Spinal cord (tissue), 10 donors: Measurements from ENCODE around the gene SLC12A1. TPM values are rescaled to one million over a fixed set of nuclear protein-coding genes. Genes with fewer than 3 reads are reported as not detected.

Experiments used
- DNase-seq, 6 donors: peaks; one replicate each; pipeline versions ENCODE4 v3.0.0 to v3.0.0-alpha.2; 2013 to 2015; ENCODE audit warnings: low spot score in 6 of 6, low read depth in 4 of 6
- H3K27ac ChIP-seq: one replicate; pipeline ENCODE4 v1.5.1; 2013; ENCODE audit warnings: low read depth, low read length, control low read depth
- H3K27me3 ChIP-seq: one replicate; pipeline ENCODE4 v1.6.1; 2013; ENCODE audit warnings: low read length; ENCODE audit not compliant: control insufficient read depth, insufficient read depth
- H3K36me3 ChIP-seq: one replicate; pipeline ENCODE4 v1.6.1; 2013; ENCODE audit warnings: low read length; ENCODE audit not compliant: control insufficient read depth, insufficient read depth
- H3K4me1 ChIP-seq: one replicate; pipeline ENCODE4 v1.6.1; 2013; ENCODE audit warnings: low read length; ENCODE audit not compliant: control insufficient read depth, insufficient read depth
- H3K4me3 ChIP-seq: one replicate; pipeline ENCODE4 v1.5.1; 2013; ENCODE audit warnings: low read depth, low read length, control low read depth
- H3K9me3 ChIP-seq: one replicate; pipeline ENCODE4 v1.6.1; 2013; ENCODE audit warnings: low read length; ENCODE audit not compliant: control insufficient read depth, insufficient read depth
- WGBS: methylation state at CpG from one replicate; pipeline ENCODE4 v1.1.5; 2013; ENCODE audit warnings: missing lambda C conversion rate; ENCODE audit not compliant: insufficient coverage; 5-methylcytosine and 5-hydroxymethylcytosine counted together
- polyA plus RNA-seq, 2 donors: library from polyadenylated mRNA; unstranded; fragments of 120-200 nt; gene quantifications; one replicate each; pipeline ENCODE4 v1.2.1, GENCODE V29; 2013; ENCODE audit not compliant: insufficient read length in 2 of 2
- total RNA-seq, 2 donors: library from RNA; depleted of rRNA in 1 of 2; stranded (reverse); fragments of 120-200 nt in 1 of 2; fragments of >200 nt in 1 of 2; gene quantifications; one replicate each; pipeline versions ENCODE4 v1.2.3 to v1.2.4, GENCODE V29; 2013 to 2014
- donor health status: healthy.

SLC12A1 gene
- total and polyA plus RNA-seq, 4 donors = 1.9 to 5.6 (median 3.6) TPM

DNA sequence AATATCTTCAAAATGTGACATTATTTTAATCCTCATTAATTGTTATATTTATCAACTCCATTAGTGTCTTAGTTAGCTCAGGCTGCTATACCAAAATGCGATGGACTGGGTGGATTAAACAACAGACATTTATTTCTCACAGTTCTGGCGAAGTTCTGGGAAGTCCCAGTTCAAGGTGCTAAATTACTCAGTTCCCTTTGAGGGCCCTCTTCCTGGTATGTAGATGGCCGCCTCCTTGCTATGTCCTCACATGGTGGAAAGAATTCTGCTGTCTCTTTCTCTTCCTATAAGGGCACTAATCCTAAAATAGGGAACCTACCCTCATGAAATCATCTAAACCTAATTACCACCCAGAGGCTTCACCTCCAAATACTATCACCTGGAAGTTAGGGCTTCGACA is 86.4 kb downstream of the SLC12A1 start:
- Histone ChIP-seq H3K27me3 (no peaks in the 10 kb centered on the region), H3K4me3 (no peak overlapping the region), H3K9me3 (no peaks in the 10 kb centered on the region), H3K4me1 (no peaks in the 10 kb centered on the region), H3K36me3 (no peaks in the 10 kb centered on the region), H3K27ac (no peak overlapping the region)
- no peak for DNase-seq
- WGBS = 100% methylated on average over 2 of the region's 4 CpGs

DNA sequence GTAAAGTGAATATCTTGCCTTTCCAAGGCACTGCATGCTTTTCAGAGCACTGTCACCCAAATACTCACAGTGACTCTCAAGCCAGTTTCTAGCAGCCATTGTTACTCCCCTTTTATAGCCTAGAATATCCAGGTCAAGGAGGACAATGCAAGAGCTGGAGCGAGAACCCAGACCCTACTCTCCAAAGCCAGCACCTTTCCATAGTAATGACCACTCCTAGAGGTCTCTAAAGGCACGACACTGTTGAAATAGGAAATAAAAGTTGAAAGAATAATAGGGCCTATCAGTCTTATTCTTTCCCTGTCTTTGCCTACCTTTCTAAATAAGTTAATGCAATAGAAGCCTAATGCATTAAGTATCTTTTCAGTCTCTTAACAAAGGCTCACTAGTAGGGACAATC is 91.6 kb downstream of the SLC12A1 start:
- no peaks in the 10 kb centered on the region for H3K27me3 ChIP-seq
- WGBS = no CpG with 5 or more reads among the region's 2 CpGs
- no peak overlapping the region for H3K4me3 ChIP-seq
- DNase-seq = no peak
- no peaks in the 10 kb centered on the region for H3K4me1 ChIP-seq
- no peaks in the 10 kb centered on the region for H3K36me3 ChIP-seq
- H3K27ac ChIP-seq = no peak overlapping the region
- no peaks in the 10 kb centered on the region for H3K9me3 ChIP-seq

DNA sequence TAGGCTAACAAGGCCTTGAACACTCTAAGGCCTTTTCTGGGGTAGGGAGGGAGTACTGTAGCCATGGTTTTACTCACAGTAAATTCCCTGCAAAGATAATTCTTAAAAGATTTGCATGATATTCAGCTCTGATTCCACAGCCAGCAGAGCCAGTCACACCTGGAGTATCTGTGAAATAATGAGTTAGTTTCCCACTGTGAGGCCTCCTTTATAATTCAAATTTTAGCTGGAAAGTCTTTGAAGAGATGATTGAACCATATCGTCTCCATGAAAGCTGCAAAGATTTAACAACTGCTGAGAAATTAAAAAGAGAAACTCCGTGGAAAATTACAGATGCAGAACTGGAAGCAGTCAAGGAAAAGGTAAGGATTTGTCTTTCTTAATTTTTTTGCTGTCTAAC is 92.8 kb downstream of the SLC12A1 start:
- no peaks in the 10 kb centered on the region for H3K36me3 ChIP-seq
- WGBS = 17% methylated on average over 2 of the region's 2 CpGs
- peak in 1 of 6 donors; percentile 59 for DNase-seq
- no peaks in the 10 kb centered on the region for H3K4me1 ChIP-seq
- no peak overlapping the region for H3K4me3 ChIP-seq
- H3K9me3 ChIP-seq = no peaks in the 10 kb centered on the region
- no peaks in the 10 kb centered on the region for H3K27me3 ChIP-seq
- H3K27ac ChIP-seq = no peak overlapping the region

DNA sequence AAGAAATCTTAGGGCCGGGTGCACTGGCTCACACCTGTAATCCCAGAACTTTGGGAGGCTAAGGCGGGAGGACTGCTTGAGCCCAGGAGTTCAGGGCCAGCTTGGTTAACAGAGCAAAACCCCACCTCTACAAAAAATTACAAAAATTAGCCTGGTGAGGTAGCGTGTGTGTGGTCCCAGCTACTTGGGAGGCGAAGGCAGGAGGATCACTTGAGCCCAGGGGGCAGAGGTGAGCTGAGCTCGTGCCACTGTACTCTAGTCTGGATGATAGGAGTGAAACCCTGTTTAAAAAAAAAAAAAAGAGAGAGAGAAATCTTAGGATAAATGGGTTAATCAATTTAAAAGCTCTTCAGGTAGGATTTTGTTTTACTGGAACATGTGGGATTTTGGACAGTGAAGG is 93.9 kb downstream of the SLC12A1 start:
- Histone ChIP-seq H3K4me1 (no peaks in the 10 kb centered on the region), H3K36me3 (no peaks in the 10 kb centered on the region), H3K27me3 (no peaks in the 10 kb centered on the region), H3K4me3 (no peak overlapping the region), H3K27ac (no peak overlapping the region), H3K9me3 (no peaks in the 10 kb centered on the region)
- WGBS = 82% methylated on average over 4 of the region's 5 CpGs
- no peak for DNase-seq

DNA sequence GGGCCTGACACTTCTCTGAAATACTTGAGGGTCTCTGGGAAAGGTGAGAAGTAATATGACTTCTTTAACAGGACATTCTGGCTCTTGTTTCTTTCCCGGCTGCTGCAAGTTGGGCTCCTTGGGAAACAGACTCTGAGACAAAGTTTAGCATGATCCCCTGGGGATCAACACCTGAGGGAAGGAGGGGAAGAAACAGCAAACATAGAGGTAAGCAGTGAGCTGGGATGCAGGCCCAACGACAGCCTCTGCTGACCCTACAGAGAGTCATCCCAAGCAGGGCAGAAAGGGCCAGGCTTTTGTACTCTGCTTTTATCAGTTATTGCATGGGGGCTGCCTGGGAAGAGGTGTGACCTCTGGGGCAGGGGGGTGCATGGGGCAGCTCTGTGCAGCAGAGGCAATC is 98.3 kb downstream of the SLC12A1 start:
- Histone ChIP-seq H3K4me3 (no peak overlapping the region), H3K9me3 (no peaks in the 10 kb centered on the region), H3K36me3 (no peaks in the 10 kb centered on the region), H3K4me1 (no peaks in the 10 kb centered on the region), H3K27me3 (no peaks in the 10 kb centered on the region), H3K27ac (no peak overlapping the region)
- DNase-seq = no peak
- 67% methylated on average over 2 of the region's 2 CpGs for WGBS

DNA sequence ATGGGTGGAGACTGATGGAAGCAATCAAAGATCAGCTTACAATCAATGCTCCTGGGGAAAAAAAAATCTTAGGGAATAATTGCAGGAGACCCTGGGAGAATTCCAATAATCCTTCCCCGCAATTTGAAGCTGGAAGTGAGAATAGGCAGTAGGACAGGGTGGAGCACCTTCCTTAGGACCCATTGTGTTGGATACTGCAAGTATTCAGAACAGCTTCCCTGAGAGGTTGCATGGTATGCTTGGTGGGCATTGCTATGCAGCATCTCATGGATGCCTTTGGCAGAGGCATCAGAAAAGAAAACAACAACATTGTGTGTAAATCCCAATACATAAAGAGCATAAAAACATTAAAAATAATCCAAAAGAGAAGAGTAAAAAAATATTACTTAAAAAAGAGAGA is 100.5 kb downstream of the SLC12A1 start:
- no peaks in the 10 kb centered on the region for H3K27me3 ChIP-seq
- WGBS = 80% methylated on average over 1 of the region's 1 CpG
- no peaks in the 10 kb centered on the region for H3K36me3 ChIP-seq
- DNase-seq = no peak
- H3K27ac ChIP-seq = no peak overlapping the region
- no peaks in the 10 kb centered on the region for H3K9me3 ChIP-seq
- H3K4me1 ChIP-seq = no peaks in the 10 kb centered on the region
- H3K4me3 ChIP-seq = no peak overlapping the region

DNA sequence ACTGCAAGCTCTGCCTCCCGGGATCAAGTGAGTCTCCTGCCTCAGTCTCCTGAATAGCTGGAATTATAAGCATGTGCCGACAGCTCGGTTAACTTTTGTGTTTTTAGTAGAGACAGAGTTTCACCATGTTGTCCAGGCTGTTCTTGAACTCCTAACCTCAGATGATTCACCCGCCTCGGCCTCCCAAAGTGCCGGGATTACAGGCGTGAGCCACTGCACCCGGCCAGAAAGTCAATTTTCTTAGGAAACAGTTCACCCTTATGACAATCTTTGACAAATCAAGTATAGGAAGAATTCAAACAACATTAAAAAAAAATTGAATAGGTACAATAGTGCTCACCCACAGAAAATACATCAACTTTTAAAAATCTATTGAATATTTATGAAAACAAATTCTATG is 101.5 kb downstream of the SLC12A1 start:
- Histone ChIP-seq H3K27me3 (no peaks in the 10 kb centered on the region), H3K4me1 (no peaks in the 10 kb centered on the region), H3K27ac (no peak overlapping the region), H3K4me3 (no peak overlapping the region), H3K36me3 (no peaks in the 10 kb centered on the region), H3K9me3 (no peaks in the 10 kb centered on the region)
- DNase-seq = no peak
- WGBS = 97% methylated on average over 4 of the region's 8 CpGs

DNA sequence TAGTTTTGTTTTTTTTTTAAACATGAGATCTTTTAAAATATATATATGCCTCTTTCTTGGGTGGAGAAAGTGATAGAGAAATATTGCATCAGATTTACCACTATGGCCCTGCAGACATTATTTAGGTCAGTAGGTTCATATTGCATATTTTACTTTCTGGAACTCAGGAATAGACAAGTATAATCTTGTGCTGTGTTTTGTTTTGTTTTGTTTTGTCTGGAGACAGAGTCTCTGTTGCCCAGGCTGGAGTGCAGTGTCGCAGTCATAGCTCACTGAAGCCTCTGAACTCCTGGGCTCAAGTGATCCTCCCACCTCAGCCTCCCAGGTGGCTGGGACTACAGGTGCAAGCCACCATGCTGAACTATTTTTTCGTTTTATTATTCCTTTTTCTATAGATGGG is 103.6 kb downstream of the SLC12A1 start:
- no peaks in the 10 kb centered on the region for H3K27me3 ChIP-seq
- WGBS = no CpG with 5 or more reads among the region's 2 CpGs
- no peak overlapping the region for H3K4me3 ChIP-seq
- no peak overlapping the region for H3K27ac ChIP-seq
- H3K9me3 ChIP-seq = no peaks in the 10 kb centered on the region
- no peak for DNase-seq
- no peaks in the 10 kb centered on the region for H3K4me1 ChIP-seq
- H3K36me3 ChIP-seq = no peaks in the 10 kb centered on the region

DNA sequence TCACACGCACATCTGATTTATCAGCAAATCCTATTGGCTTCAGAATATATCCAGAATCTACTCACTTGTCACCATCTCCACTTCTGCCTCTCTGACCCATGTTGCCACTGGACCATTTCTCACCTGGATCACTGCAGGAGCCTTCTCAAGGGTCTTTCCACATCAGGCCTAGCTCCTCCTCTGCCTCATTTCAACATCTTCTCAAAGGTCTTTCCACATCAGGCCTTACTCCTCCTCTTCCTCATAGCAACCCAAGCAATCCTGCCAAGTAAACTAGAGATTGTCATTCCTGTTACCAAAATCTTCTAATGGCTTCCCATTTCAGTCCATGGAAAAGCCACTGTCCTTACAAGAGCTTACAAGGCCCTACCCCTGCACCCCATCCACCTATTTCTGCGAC is 107.1 kb downstream of the SLC12A1 start:
- Histone ChIP-seq H3K9me3 (no peaks in the 10 kb centered on the region), H3K4me3 (no peak overlapping the region), H3K4me1 (no peaks in the 10 kb centered on the region), H3K27me3 (no peaks in the 10 kb centered on the region), H3K36me3 (no peaks in the 10 kb centered on the region), H3K27ac (no peak overlapping the region)
- no peak for DNase-seq
- 92% methylated on average over 2 of the region's 2 CpGs for WGBS

DNA sequence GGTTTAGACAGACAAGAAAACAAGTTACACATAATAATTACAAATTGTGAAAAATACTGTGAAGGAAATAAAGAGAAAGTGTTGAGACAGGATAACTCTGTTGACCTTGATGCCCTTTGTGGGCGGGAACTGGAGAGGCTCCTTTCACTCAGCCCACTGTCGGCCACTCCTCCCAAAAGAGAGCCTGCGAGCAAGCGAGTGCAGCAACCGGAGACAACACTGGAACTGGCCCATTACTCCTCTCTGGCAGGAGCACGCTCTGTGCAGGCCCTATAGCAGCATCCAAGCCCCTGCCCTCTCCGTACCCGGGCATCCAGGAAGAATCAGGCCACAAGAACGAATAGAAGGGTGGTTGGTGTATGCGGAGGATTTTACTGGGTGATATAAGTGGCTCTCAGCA is 108.9 kb downstream of the SLC12A1 start:
- H3K9me3 ChIP-seq = no peaks in the 10 kb centered on the region
- no peak overlapping the region for H3K27ac ChIP-seq
- no peak for DNase-seq
- H3K4me1 ChIP-seq = no peaks in the 10 kb centered on the region
- H3K36me3 ChIP-seq = no peaks in the 10 kb centered on the region
- H3K27me3 ChIP-seq = no peaks in the 10 kb centered on the region
- H3K4me3 ChIP-seq = no peak overlapping the region
- WGBS = 56% methylated on average over 6 of the region's 10 CpGs
